Measurements from ENCODE around the gene MAGEL2.
"Not testable (repeated sequence)": the region's sequence is repeated elsewhere in the genome, so short reads cannot be mapped to it uniquely, and the experiment has no call there.

MAGEL2 gene

DNA sequence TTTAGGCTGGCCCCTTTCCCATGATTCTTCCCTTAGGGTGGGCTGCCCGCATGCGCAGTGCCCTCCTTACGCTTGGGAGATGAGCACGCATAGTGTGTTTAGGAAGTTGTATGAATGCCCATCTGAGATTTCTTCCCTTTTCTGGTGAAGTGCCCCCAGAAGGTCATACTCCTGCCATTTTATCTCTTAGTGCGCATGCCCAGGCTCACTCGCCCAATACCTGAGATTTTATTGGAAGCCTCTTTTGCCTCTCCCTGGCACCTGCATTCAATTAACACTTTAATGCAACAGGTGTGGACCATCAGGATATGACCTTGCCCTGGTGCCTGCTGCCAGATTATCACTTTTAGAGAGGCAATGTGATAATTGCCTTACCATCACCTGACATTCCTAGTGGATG is 45.5 kb downstream of the MAGEL2 start:
- no peak for DNase-seq

DNA sequence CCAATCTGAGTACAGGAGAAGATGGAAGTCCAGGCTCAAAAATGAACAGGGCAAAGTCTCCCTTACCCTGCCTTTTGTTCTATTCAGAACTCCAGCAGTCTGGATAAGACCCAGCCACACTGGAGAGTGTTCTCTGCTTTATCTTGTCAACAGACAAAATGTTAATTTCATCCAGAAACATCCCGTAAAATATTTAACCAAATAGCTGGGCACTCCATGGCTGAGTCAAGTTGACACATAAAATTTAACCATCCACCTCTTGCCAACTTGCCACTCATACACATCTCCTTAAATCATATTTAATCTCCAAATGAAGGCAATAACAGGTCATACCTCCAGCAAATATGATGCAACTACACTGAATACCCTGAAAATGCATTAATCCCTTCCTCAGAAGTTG is 48.6 kb downstream of the MAGEL2 start:
- DNase-seq: no peak

DNA sequence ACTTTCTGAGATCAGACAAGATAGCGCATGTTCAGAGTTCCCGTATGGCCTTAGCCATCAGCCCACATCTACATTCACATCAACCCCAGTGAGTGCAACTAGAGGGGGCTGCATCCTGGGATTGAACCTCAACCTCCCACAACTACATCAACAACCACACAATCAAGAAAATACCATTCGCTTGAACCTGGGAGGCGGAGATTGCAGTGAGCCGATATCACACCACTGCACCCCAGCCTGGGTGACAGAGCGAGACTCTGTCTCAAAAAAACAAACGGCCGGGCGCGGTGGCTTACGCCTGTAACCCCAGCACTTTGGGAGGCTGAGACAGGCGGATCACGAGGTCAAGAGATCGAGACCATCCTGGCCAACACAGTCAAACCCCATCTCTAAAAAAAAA is 50.4 kb downstream of the MAGEL2 start:
- not testable (repeated sequence) for DNase-seq

- no peak for DNase-seq
Measured at GRCh38 chr15:23596736-23597135, 50.9 kb downstream of the MAGEL2 start.

GRCh38 chr15:23595368-23595767 is 52.3 kb downstream of the MAGEL2 start:
- DNase-seq: no peak

DNA sequence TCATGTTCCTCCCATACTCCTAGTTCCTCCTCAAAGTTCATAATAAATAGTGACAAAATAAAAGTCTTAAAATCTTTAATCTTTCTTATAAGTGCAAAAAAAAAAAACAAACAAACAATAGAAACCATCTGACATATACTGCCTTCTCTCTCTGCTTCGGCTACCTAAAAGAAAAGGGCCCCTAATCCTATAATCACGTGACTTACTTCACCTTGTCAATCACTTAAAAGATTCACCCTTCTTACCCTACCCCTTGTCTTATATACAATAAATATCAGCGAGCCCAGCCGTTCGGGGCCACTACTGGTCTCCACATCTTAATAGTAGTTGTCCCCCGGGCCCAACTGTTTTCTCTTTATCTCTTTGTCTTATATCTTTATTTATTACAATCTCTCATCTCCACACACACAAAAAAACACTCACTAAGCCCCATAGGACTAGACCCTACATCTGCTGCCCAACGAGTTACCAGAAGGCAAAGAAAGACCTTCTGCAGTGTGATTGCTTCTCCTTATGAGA is 53.4 kb downstream of the MAGEL2 start:
- DNase-seq: no peak
